ENCODE results near the gene AKR1E2.

The AKR1E2 gene

GRCh38 chr10:4867520-4868356 lies 41.7 kb downstream of the AKR1E2 start:
- H3K27ac ChIP-seq = no peak overlapping the region
- in situ Hi-C loops (cut with HindIII; ENCODE audit: low pct_ligation_motif_present, low sequenced_read_pairs) = no loop called here

DNA sequence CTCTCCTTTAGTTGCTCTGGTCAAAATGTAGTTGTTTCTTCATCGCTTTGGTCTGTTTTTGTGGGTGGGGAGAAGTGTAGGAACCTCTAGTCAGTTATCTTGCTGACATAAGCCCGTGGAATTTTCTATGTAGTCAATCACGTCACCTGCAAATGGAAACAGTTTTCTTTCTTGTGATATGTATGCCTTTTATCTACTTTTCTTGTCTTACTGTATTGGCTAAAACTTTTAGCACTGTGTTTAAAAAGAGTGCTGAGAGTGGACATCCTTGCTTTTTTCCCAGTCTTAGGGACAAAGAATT lies 42.3 kb downstream of the AKR1E2 start:
- no peak for DNase-seq
- Histone ChIP-seq H3K27ac (no peak overlapping the region), H3K36me3 (replicated peaks) (no peaks in the 10 kb centered on the region), H3K4me3 (ENCODE audit: low read depth, low read length) (no peak overlapping the region), H3K27me3 (replicated peaks) (no peaks in the 10 kb centered on the region)
- TF ChIP-seq CTCF (IDR thresholded peaks at IDR 0.05; ENCODE audit: low read depth, low read length, missing control alignments) = no peak
- in situ Hi-C loops (cut with HindIII; ENCODE audit: low pct_ligation_motif_present, low sequenced_read_pairs) = no loop called here

More at GRCh38 chr10:4867520-4868356, 41.7 kb downstream of the AKR1E2 start:
- no peak overlapping the region for H3K4me3 ChIP-seq (ENCODE audit: low read depth, low read length)
- H3K36me3 ChIP-seq (replicated peaks) = no peaks in the 10 kb centered on the region
- DNase-seq = peak; percentile 57
- H3K27me3 ChIP-seq (replicated peaks) = no peaks in the 10 kb centered on the region
- TF ChIP-seq CTCF (IDR thresholded peaks at IDR 0.05; ENCODE audit: low read depth, low read length, missing control alignments) = no peak

DNA sequence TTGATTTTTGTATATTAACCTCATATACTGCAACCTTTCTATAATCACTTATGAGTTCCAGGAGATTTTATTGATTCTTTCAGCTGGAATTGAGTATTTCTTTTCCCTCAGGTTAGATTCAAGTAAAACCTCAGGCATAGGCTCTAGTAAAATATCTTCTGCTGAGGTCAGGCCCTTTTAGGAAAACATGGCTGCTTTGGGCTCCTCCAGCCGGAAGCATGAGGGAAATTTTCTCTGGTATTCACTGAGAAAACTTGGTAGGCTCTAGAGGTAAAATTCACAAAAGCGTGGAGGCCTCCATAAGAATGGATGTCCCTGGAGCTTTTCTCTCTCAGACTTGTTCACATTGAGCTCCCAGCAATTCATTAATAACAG lies 56.7 kb downstream of the AKR1E2 start:
- Histone ChIP-seq H3K36me3 (replicated peaks) (no peaks in the 10 kb centered on the region), H3K27me3 (replicated peaks) (no peaks in the 10 kb centered on the region), H3K27ac (no peak overlapping the region), H3K4me3 (ENCODE audit: low read depth, low read length) (no peak overlapping the region)
- TF ChIP-seq CTCF (IDR thresholded peaks at IDR 0.05; ENCODE audit: low read depth, low read length, missing control alignments) = no peak
- in situ Hi-C loops (cut with HindIII; ENCODE audit: low pct_ligation_motif_present, low sequenced_read_pairs) = no loop called here
- DNase-seq = no peak

GRCh38 chr10:4883079-4883739 lies 57.2 kb downstream of the AKR1E2 start:
- no peak for DNase-seq
- Histone ChIP-seq H3K27ac (no peak overlapping the region), H3K36me3 (replicated peaks) (no peaks in the 10 kb centered on the region), H3K4me3 (ENCODE audit: low read depth, low read length) (no peak overlapping the region), H3K27me3 (replicated peaks) (no peaks in the 10 kb centered on the region)
- TF ChIP-seq CTCF (IDR thresholded peaks at IDR 0.05; ENCODE audit: low read depth, low read length, missing control alignments) = no peak
- in situ Hi-C loops (cut with HindIII; ENCODE audit: low pct_ligation_motif_present, low sequenced_read_pairs) = no loop called here

DNA sequence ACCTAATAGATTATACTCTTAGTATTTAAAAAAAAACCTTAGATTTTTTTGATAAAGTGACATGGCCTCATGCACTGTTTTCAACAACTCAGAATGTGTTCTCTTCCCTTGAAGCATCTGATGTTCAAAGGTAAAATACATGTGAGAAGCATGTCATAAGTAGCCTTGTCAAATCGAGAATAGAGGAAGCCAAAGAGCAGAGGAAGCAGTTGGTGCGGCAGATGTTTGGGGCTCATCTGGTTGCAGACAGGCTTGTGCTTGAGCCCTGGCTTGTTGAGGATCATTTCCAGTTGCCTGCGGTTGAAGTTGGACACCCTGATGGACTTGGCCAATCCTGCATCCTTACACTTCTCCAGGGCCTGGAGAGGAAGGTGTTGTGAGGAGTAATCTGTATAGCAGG lies 59.2 kb downstream of the AKR1E2 start:
- H3K36me3 ChIP-seq (replicated peaks) = no peaks in the 10 kb centered on the region
- H3K27ac ChIP-seq = no peak overlapping the region
- in situ Hi-C loops (cut with HindIII; ENCODE audit: low pct_ligation_motif_present, low sequenced_read_pairs) = no loop called here
- no peaks in the 10 kb centered on the region for H3K27me3 ChIP-seq (replicated peaks)
- TF ChIP-seq CTCF (IDR thresholded peaks at IDR 0.05; ENCODE audit: low read depth, low read length, missing control alignments) = no peak
- DNase-seq = no peak
- H3K4me3 ChIP-seq (ENCODE audit: low read depth, low read length) = no peak overlapping the region
